NCI-H187 treated with DMSO at 0.1 percent for 48 hours (cell line): Measurements from ENCODE around the gene COG8.
A peak's percentile ranks its signal among the peaks of the same experiment; 100 is the strongest.

Experiments
- DNase-seq: peaks from one replicate; lab custom pipeline; 2025; lab: John Stamatoyannopoulos, UW

COG8 gene

GRCh38 chr16:69345923-69346322 lies 6.6 kb upstream of the COG8 start:
- no peak for DNase-seq

- DNase-seq: no peak
Measured at GRCh38 chr16:69344171-69344570, 4.8 kb upstream of the COG8 start.

- DNase-seq: no peak
Measured at GRCh38 chr16:69340095-69340644, 806 bp upstream of the COG8 start.

- no peak for DNase-seq
Measured at GRCh38 chr16:69338557-69339288, 641 bp downstream of the COG8 start.

- DNase-seq: no peak
Measured at GRCh38 chr16:69334696-69335095, 4.7 kb downstream of the COG8 start.

- DNase-seq: peak; percentile 5
Measured at GRCh38 chr16:69330286-69331109, 8.9 kb downstream of the COG8 start, which contains the start of gene PDF. TSS of gene PDF (minus strand) at chr16:69330588. CDS start at chr16:69330570, 18 bp downstream.

GRCh38 chr16:69329369-69330285 lies 9.7 kb downstream of the COG8 start:
- DNase-seq: no peak

- no peak for DNase-seq
Measured at GRCh38 chr16:69328854-69329316, 10.5 kb downstream of the COG8 start.

GRCh38 chr16:69327585-69328310 lies 11.6 kb downstream of the COG8 start:
- no peak for DNase-seq

- DNase-seq: no peak
Measured at GRCh38 chr16:69326172-69326873, 13.0 kb downstream of the COG8 start.

GRCh38 chr16:69325784-69326171 lies 13.6 kb downstream of the COG8 start:
- no peak for DNase-seq

- no peak for DNase-seq
Measured at GRCh38 chr16:69324585-69325253, 14.6 kb downstream of the COG8 start.

- no peak for DNase-seq
Measured at GRCh38 chr16:69324013-69324531, 15.3 kb downstream of the COG8 start.

- DNase-seq: no peak
Measured at GRCh38 chr16:69323415-69323814, 15.9 kb downstream of the COG8 start.

- no peak for DNase-seq
Measured at GRCh38 chr16:69322343-69322742, 17.0 kb downstream of the COG8 start.

GRCh38 chr16:69321080-69321479 lies 18.3 kb downstream of the COG8 start:
- DNase-seq: no peak

- DNase-seq: no peak
Measured at GRCh38 chr16:69320740-69321073, 18.7 kb downstream of the COG8 start.

GRCh38 chr16:69319826-69320739 lies 19.3 kb downstream of the COG8 start:
- no peak for DNase-seq

GRCh38 chr16:69319381-69319780 lies 20.0 kb downstream of the COG8 start:
- DNase-seq: no peak
